ENCODE data around the gene PRR27. TPM values are rescaled to one million over a fixed set of nuclear protein-coding genes. Genes with fewer than 3 reads are reported as not detected.
A peak's percentile ranks its signal among the peaks of the same experiment; 100 is the strongest.

The PRR27 gene
- total and polyA plus RNA-seq, 4 donors = not detected

GRCh38 chr4:70182517-70183167 is 28.6 kb downstream of the PRR27 start:
- no peak for TF ChIP-seq ATF3 (IDR thresholded peaks at IDR 0.05)
- TF ChIP-seq JUND (IDR thresholded peaks at IDR 0.05) = no peak
- TF ChIP-seq YY1 (IDR thresholded peaks at IDR 0.05) = no peak
- no peak for TF ChIP-seq RXRA (IDR thresholded peaks at IDR 0.05)
- TF ChIP-seq TAF1 (conservative IDR thresholded peaks at IDR 0.05) = no peak
- TF ChIP-seq HNF4A (conservative IDR thresholded peaks at IDR 0.05) = peak in 1 of 2 donors; percentile 29
- Histone ChIP-seq H3K27me3 (ENCODE audit: control insufficient read depth in 4 of 4, insufficient read depth in 4 of 4, low read length in 3 of 4) (no peaks in the 10 kb centered on the region), H3K4me1 (ENCODE audit: control insufficient read depth in 4 of 4, insufficient read depth in 4 of 4, low read length in 3 of 4) (peaks cover 0 to 13% (median 4%) of the 10 kb centered on the region in 4 donors), H3K27ac (ENCODE audit: low read depth in 1 of 2, low read length in 2 of 2) (no peak overlapping the region), H3K36me3 (ENCODE audit: control insufficient read depth in 4 of 4, insufficient read depth in 3 of 4, low read depth in 1 of 4, low read length in 3 of 4) (no peaks in the 10 kb centered on the region), H3K9me3 (ENCODE audit: control insufficient read depth in 4 of 4, low read length in 3 of 4) (no peaks in the 10 kb centered on the region), H3K4me3 (ENCODE audit: low read depth in 1 of 3, low read length in 3 of 3) (no peak overlapping the region), H3K9ac (ENCODE audit: low read depth in 1 of 2, low read length in 2 of 2) (no peak overlapping the region)
- DNase-seq (ENCODE audit: low spot score) = no peak
- WGBS = 15% methylated on average over 2 of the region's 2 CpGs

- no peaks in the 10 kb centered on the region for H3K9me3 ChIP-seq (ENCODE audit: control insufficient read depth in 4 of 4, low read length in 3 of 4)
- peaks cover 0 to 13% (median 4%) of the 10 kb centered on the region in 4 donors for H3K4me1 ChIP-seq (ENCODE audit: control insufficient read depth in 4 of 4, insufficient read depth in 4 of 4, low read length in 3 of 4)
- no peak overlapping the region for H3K27ac ChIP-seq (ENCODE audit: low read depth in 1 of 2, low read length in 2 of 2)
- H3K27me3 ChIP-seq (ENCODE audit: control insufficient read depth in 4 of 4, insufficient read depth in 4 of 4, low read length in 3 of 4) = no peaks in the 10 kb centered on the region
- 22% methylated on average over 6 of the region's 6 CpGs for WGBS
- H3K36me3 ChIP-seq (ENCODE audit: control insufficient read depth in 4 of 4, insufficient read depth in 3 of 4, low read depth in 1 of 4, low read length in 3 of 4) = no peaks in the 10 kb centered on the region
- no peak for TF ChIP-seq TAF1 (conservative IDR thresholded peaks at IDR 0.05)
- no peak for TF ChIP-seq HNF4G (IDR thresholded peaks at IDR 0.05)
- TF ChIP-seq GABPA (IDR thresholded peaks at IDR 0.05 in 1 of 2, conservative IDR thresholded peaks at IDR 0.05 in 1 of 2) = no peak
- TF ChIP-seq CTCF (IDR thresholded peaks at IDR 0.05; ENCODE audit: low read depth, low read length, missing input control) = peak; percentile 80
- TF ChIP-seq HNF4A (conservative IDR thresholded peaks at IDR 0.05) = no peak
- peak; percentile 78 to 79 for TF ChIP-seq RAD21 (IDR thresholded peaks at IDR 0.05)
- TF ChIP-seq FOXA2 (IDR thresholded peaks at IDR 0.05) = no peak
- TF ChIP-seq YY1 (IDR thresholded peaks at IDR 0.05) = no peak
- TF ChIP-seq ATF3 (IDR thresholded peaks at IDR 0.05) = no peak
- H3K4me3 ChIP-seq (ENCODE audit: low read depth in 1 of 3, low read length in 3 of 3) = no peak overlapping the region
- no peak overlapping the region for H3K9ac ChIP-seq (ENCODE audit: low read depth in 1 of 2, low read length in 2 of 2)
- DNase-seq (ENCODE audit: low spot score) = peak; percentile 33
Observed at GRCh38 chr4:70183168-70183939, 29.3 kb downstream of the PRR27 start.

- no peaks in the 10 kb centered on the region for H3K9me3 ChIP-seq (ENCODE audit: control insufficient read depth in 4 of 4, low read length in 3 of 4)
- peaks cover 0 to 13% (median 4%) of the 10 kb centered on the region in 4 donors for H3K4me1 ChIP-seq (ENCODE audit: control insufficient read depth in 4 of 4, insufficient read depth in 4 of 4, low read length in 3 of 4)
- H3K27ac ChIP-seq (ENCODE audit: low read depth in 1 of 2, low read length in 2 of 2) = no peak overlapping the region
- 84% methylated on average over 1 of the region's 1 CpG for WGBS
- no peak overlapping the region for H3K4me3 ChIP-seq (ENCODE audit: low read depth in 1 of 3, low read length in 3 of 3)
- H3K36me3 ChIP-seq (ENCODE audit: control insufficient read depth in 4 of 4, insufficient read depth in 3 of 4, low read depth in 1 of 4, low read length in 3 of 4) = no peaks in the 10 kb centered on the region
- no peak for DNase-seq (ENCODE audit: low spot score)
- no peaks in the 10 kb centered on the region for H3K27me3 ChIP-seq (ENCODE audit: control insufficient read depth in 4 of 4, insufficient read depth in 4 of 4, low read length in 3 of 4)
- no peak overlapping the region for H3K9ac ChIP-seq (ENCODE audit: low read depth in 1 of 2, low read length in 2 of 2)
- TF ChIP-seq GABPA (IDR thresholded peaks at IDR 0.05 in 1 of 2, conservative IDR thresholded peaks at IDR 0.05 in 1 of 2) = no peak
- no peak for TF ChIP-seq RAD21 (IDR thresholded peaks at IDR 0.05)
- no peak for TF ChIP-seq FOXA2 (IDR thresholded peaks at IDR 0.05)
- TF ChIP-seq FOXA1 (IDR thresholded peaks at IDR 0.05) = no peak
- TF ChIP-seq HNF4A (conservative IDR thresholded peaks at IDR 0.05) = no peak
- TF ChIP-seq SP1 (IDR thresholded peaks at IDR 0.05) = no peak
- no peak for TF ChIP-seq ZBTB33 (IDR thresholded peaks at IDR 0.05)
- no peak for TF ChIP-seq NR2F2 (IDR thresholded peaks at IDR 0.05)
- TF ChIP-seq JUND (IDR thresholded peaks at IDR 0.05) = no peak
- no peak for TF ChIP-seq HNF4G (IDR thresholded peaks at IDR 0.05)
- no peak for TF ChIP-seq TAF1 (conservative IDR thresholded peaks at IDR 0.05)
- TF ChIP-seq RXRA (IDR thresholded peaks at IDR 0.05) = no peak
- no peak for TF ChIP-seq MAX (IDR thresholded peaks at IDR 0.05)
- TF ChIP-seq ATF3 (IDR thresholded peaks at IDR 0.05) = no peak
- no peak for TF ChIP-seq REST (IDR thresholded peaks at IDR 0.05)
Observed at GRCh38 chr4:70183940-70184246, 29.9 kb downstream of the PRR27 start.
